BE2C (cell line): ENCODE results near the gene CCL25.
"Not testable (repeated sequence)": the region's sequence is repeated elsewhere in the genome, so short reads cannot be mapped to it uniquely, and the experiment has no call there.

Experiments used
- DNase-seq: peaks from one replicate; pipeline ENCODE4 v3.0.0-alpha.2; 2020
- H3K27me3 ChIP-seq: fragments of 250-450 bp; sonication (Bioruptor Pico); 2 replicates; pipeline ENCODE4 v1.5.1; 2020; ENCODE audit warnings: mild to moderate bottlenecking
- H3K36me3 ChIP-seq: fragments of 250-450 bp; sonication (Bioruptor Pico); 2 replicates; pipeline ENCODE4 v1.5.1; 2020; ENCODE audit warnings: mild to moderate bottlenecking
- H3K4me1 ChIP-seq: fragments of 250-450 bp; sonication (Bioruptor Pico); 2 replicates; pipeline ENCODE4 v1.5.1; 2020
- H3K4me3 ChIP-seq: 2 replicates; pipeline ENCODE4 v1.5.1; 2011; ENCODE audit warnings: low read depth, low read length
- H3K9me3 ChIP-seq: fragments of 250-450 bp; sonication (Bioruptor Pico); 2 replicates; pipeline ENCODE4 v1.5.1; 2020
- CTCF ChIP-seq: IDR thresholded peaks from 2 replicates; pipeline ENCODE4 v1.5.1; 2012; ENCODE audit warnings: mild to moderate bottlenecking, low read depth, low read length

CCL25 gene

GRCh38 chr19:8030960-8031359 is 21.6 kb upstream of the CCL25 start:
- H3K4me3 ChIP-seq, result no peak overlapping the region
- H3K36me3 ChIP-seq, result no peaks in the 10 kb centered on the region
- no peak for DNase-seq
- peaks cover 3% of the 10 kb centered on the region; the same call in 1 of the 2 replicates for H3K27me3 ChIP-seq
- no peak for TF ChIP-seq CTCF
- H3K9me3 ChIP-seq, result no peaks in the 10 kb centered on the region
- no peaks in the 10 kb centered on the region for H3K4me1 ChIP-seq

- not testable (repeated sequence) for H3K4me3 ChIP-seq, DNase-seq, H3K36me3 ChIP-seq, H3K9me3 ChIP-seq, H3K4me1 ChIP-seq, H3K27me3 ChIP-seq
Measured at GRCh38 chr19:8033287-8034177, 19.0 kb upstream of the CCL25 start.

- peaks cover 5% of the 10 kb centered on the region; the same call in 1 of the 2 replicates for H3K27me3 ChIP-seq
- no peaks in the 10 kb centered on the region for H3K4me1 ChIP-seq
- no peaks in the 10 kb centered on the region; the same call in 1 of the 2 replicates for H3K9me3 ChIP-seq
- TF ChIP-seq CTCF, result no peak
- DNase-seq, result no peak
- no peaks in the 10 kb centered on the region for H3K36me3 ChIP-seq
- H3K4me3 ChIP-seq, result no peak overlapping the region
Measured at GRCh38 chr19:8034178-8034525, 18.4 kb upstream of the CCL25 start.

GRCh38 chr19:8036434-8037099 is 16.0 kb upstream of the CCL25 start:
- Histone ChIP-seq H3K27me3 (peaks cover 5% of the 10 kb centered on the region; the same call in 1 of the 2 replicates), H3K4me3 (no peak overlapping the region), H3K9me3 (no peaks in the 10 kb centered on the region; the same call in 1 of the 2 replicates), H3K4me1 (no peaks in the 10 kb centered on the region), H3K36me3 (no peaks in the 10 kb centered on the region)
- DNase-seq, result no peak
- no peak for TF ChIP-seq CTCF

GRCh38 chr19:8038815-8039214 is 13.7 kb upstream of the CCL25 start:
- no peak for TF ChIP-seq CTCF
- Histone ChIP-seq H3K27me3 (peaks cover 2% of the 10 kb centered on the region; the same call in 1 of the 2 replicates), H3K4me3 (no peak overlapping the region), H3K9me3 (no peaks in the 10 kb centered on the region; the same call in 1 of the 2 replicates), H3K36me3 (no peaks in the 10 kb centered on the region), H3K4me1 (no peaks in the 10 kb centered on the region)
- no peak for DNase-seq

GRCh38 chr19:8039231-8039630 is 13.3 kb upstream of the CCL25 start:
- no peaks in the 10 kb centered on the region for H3K36me3 ChIP-seq
- TF ChIP-seq CTCF, result no peak
- DNase-seq, result no peak
- H3K4me3 ChIP-seq, result no peak overlapping the region
- H3K9me3 ChIP-seq, result no peaks in the 10 kb centered on the region; the same call in 1 of the 2 replicates
- H3K4me1 ChIP-seq, result no peaks in the 10 kb centered on the region
- peaks cover 2% of the 10 kb centered on the region; the same call in 1 of the 2 replicates for H3K27me3 ChIP-seq
